Mucosa of descending colon (tissue), 3 donors: ENCODE results near the gene FAM240B. TPM values are rescaled to one million over a fixed set of nuclear protein-coding genes. Genes with fewer than 3 reads are reported as not detected.

Source experiments
- ATAC-seq: fragments of 200-7000 bp; cut with Tn5 transposase; one replicate; pipeline ENCODE4 v1.9.1; 2020; ENCODE audit warnings: mild to moderate bottlenecking, moderate library complexity
- DNase-seq, 3 donors: peaks; one replicate each; pipeline ENCODE4 v3.0.0-alpha.2; 2020
- H3K36me3 ChIP-seq: fragments of 200-600 bp; one replicate; pipeline ENCODE4 v1.8.0; 2021; ENCODE audit warnings: low read depth, mild to moderate bottlenecking
- H3K4me1 ChIP-seq: fragments of 200-600 bp; one replicate; pipeline ENCODE4 v1.8.0; 2021; ENCODE audit warnings: low read depth, mild to moderate bottlenecking
- H3K4me3 ChIP-seq: fragments of 200-600 bp; one replicate; pipeline ENCODE4 v1.8.0; 2021; ENCODE audit warnings: mild to moderate bottlenecking
- H3K9me3 ChIP-seq: fragments of 200-600 bp; one replicate; pipeline ENCODE4 v1.8.0; 2021; ENCODE audit warnings: mild to moderate bottlenecking
- intact Hi-C, 2 donors: fragments of 100-400 bp; cut with DNase I in 1 of 2; cut with micrococcal nuclease in 1 of 2; formaldehyde crosslinking; loops; one replicate each; pipeline versions ENCODE4 v1.11.0 to v1.11.1; 2022; cut with DNase I, micrococcal nuclease
- total RNA-seq, 3 donors: library from RNA; stranded (reverse); fragmentation: NEBNext Ultra II Directional in 2 of 3; extraction: Animal tissue kit (Norgen Biotek cat#: 25700) in 2 of 3; gene quantifications; one replicate each; pipeline versions ENCODE4 v1.2.1 to v1.2.4, GENCODE V29; 2021 to 2023
- TF ChIP-seq, protein P1 (sequence below): fragments of 200-600 bp; IDR thresholded peaks from one replicate; pipeline ENCODE4 v1.8.0; 2022; ENCODE audit warnings: antibody characterized with exemption, mild to moderate bottlenecking
- donor health status: DM: no; HTN: no; CAD: no; lungs with moderate emphysema.
- donor health status: DM: no; HTN: no; CAD: no.
- donor health status: DM: no; HTN: yes; CAD: no.

Gene FAM240B
- total RNA-seq, 3 donors from 2014 or later: not detected

DNA sequence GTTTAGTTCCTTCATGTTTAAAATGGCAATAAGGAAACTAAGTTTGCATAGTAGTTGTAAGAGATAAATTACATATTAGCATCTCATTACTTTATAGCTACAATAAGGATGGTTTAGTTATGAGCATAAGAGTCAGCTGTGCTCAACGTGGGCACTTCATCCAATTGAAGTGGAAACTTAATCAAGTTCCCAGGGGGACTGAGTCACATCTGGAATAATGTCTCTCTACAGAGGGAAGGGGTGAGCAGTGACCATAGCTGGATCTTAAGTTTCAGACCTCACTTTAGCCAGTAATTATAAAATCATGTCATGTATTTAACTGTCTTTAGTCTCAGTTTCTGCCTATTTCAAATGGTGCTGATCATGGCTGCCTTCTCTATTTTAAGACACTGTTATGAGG, 36.8 kb upstream of the FAM240B start:
- intact Hi-C loops: no loop called here
- ATAC-seq (no peak), DNase-seq (no peak)
- no peaks in the 10 kb centered on the region for H3K9me3 ChIP-seq
- TF ChIP-seq, protein P1, sequence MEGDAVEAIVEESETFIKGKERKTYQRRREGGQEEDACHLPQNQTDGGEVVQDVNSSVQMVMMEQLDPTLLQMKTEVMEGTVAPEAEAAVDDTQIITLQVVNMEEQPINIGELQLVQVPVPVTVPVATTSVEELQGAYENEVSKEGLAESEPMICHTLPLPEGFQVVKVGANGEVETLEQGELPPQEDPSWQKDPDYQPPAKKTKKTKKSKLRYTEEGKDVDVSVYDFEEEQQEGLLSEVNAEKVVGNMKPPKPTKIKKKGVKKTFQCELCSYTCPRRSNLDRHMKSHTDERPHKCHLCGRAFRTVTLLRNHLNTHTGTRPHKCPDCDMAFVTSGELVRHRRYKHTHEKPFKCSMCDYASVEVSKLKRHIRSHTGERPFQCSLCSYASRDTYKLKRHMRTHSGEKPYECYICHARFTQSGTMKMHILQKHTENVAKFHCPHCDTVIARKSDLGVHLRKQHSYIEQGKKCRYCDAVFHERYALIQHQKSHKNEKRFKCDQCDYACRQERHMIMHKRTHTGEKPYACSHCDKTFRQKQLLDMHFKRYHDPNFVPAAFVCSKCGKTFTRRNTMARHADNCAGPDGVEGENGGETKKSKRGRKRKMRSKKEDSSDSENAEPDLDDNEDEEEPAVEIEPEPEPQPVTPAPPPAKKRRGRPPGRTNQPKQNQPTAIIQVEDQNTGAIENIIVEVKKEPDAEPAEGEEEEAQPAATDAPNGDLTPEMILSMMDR: no peak
- H3K4me3 ChIP-seq: no peak overlapping the region
- no peaks in the 10 kb centered on the region for H3K36me3 ChIP-seq
- H3K4me1 ChIP-seq: no peaks in the 10 kb centered on the region

DNA sequence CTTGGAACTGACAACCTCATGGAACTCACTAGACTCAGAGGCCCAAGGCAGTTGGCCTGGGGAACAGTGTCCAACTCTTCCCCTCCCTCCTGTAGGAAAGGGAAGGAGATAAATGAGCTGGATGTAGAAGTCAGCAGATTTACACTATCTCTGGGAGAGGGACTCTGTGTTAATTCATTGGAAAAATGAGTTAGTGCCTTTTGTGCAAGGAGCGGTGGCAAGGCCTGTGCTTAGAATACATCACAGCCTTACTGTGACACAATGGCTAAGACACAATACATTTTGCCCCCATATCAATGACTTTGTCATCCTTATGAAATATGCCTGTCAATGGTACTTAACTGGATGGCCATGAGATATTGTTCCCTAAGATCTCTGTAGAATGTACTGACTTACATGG, 28.0 kb upstream of the FAM240B start:
- no peak for ATAC-seq

DNA sequence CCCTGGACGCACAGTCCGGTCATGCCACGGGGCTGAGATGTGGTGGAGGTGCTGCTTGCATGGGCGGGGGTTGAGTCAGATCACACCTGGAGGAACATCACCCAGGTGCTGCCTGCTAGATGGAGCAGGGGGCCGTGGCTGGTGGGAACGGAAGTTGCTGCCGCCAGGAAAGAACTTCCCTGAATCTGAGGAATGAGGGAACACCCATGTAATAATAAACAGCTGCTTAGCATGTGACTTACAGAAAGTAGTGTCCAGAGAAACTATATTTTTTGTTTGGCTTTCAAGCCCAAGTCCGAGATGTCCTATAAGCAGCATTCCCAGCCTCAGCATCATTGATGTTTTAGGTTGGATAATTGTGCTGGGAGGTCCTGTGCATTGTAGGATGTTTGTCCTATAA, 27.1 kb upstream of the FAM240B start:
- intact Hi-C loops: no loop called here
- H3K4me1 ChIP-seq: no peaks in the 10 kb centered on the region
- H3K9me3 ChIP-seq: no peaks in the 10 kb centered on the region
- TF ChIP-seq, protein P1: no peak
- ATAC-seq: no peak
- no peak for DNase-seq
- no peak overlapping the region for H3K4me3 ChIP-seq
- H3K36me3 ChIP-seq: no peaks in the 10 kb centered on the region

More for the DNA sequence above, 28.0 kb upstream of the FAM240B start:
- no peak for DNase-seq
- no peaks in the 10 kb centered on the region for H3K9me3 ChIP-seq
- H3K4me1 ChIP-seq: no peaks in the 10 kb centered on the region
- TF ChIP-seq, protein P1: no peak
- intact Hi-C loops: no loop called here
- no peak overlapping the region for H3K4me3 ChIP-seq
- no peaks in the 10 kb centered on the region for H3K36me3 ChIP-seq

DNA sequence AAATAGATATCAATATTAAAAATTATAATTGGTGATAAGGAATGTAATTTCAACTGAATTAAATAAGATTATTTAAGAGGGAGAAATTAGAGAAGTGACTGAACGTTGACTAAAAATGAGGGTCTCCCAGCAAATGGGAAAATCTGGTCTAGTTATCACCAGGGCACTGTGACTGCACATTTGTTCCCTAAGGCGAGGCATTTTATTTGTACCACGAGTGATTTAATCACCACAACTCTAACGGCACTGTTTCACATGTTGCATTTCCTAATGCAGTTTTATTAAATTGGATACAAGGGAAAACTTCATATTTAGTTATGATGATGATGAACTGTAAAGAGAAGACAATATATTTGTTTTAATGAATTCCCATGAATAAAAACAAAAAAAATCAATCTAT, 26.4 kb upstream of the FAM240B start:
- H3K4me3 ChIP-seq: no peak overlapping the region
- no peaks in the 10 kb centered on the region for H3K4me1 ChIP-seq
- H3K9me3 ChIP-seq: no peaks in the 10 kb centered on the region
- no peak for DNase-seq
- no peaks in the 10 kb centered on the region for H3K36me3 ChIP-seq
- intact Hi-C loops: no loop called here
- TF ChIP-seq, protein P1: no peak
- no peak for ATAC-seq

DNA sequence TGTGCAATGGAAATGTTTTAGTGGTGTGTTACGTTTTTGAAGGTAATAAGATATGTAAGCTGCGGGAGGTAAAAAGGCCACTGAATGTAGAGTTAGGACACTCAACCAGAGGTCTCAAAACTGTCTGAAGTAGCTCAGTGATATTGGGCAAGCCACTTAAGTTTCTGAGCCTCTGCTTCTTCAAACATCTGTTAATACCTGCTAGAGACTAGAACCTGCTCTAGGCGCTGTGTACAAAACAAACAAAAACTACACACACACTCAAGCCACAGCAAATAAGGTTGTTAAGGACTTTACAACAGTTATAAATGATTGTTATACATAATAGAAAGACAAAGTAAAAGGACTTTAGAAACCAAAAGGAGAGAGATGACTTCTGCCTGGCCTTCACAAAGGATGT, 24.6 kb upstream of the FAM240B start:
- intact Hi-C loops: no loop called here

DNA sequence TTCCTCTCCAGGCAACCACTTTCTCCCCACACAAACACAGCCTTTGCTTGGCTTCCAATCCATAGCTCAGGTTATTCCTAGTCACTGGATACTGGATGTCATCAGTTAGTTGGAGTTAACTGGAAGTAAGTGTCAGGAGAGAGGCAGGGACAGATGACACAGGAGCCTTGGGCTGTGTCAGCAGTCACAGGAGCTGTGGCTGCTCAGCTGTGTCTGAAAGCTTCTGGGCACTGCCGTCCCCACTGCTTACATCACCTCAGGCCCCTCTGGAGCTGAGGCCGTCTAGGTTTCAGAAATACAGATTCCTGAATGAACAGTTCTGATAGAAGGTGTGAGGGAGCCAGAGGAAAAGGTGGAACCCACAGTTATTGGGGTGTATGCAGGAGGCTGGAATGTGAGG, 17.3 kb upstream of the FAM240B start:
- H3K9me3 ChIP-seq: no peaks in the 10 kb centered on the region
- H3K4me3 ChIP-seq: no peak overlapping the region
- TF ChIP-seq, protein P1: no peak
- DNase-seq: no peak
- intact Hi-C loops: no loop called here
- ATAC-seq: no peak
- no peaks in the 10 kb centered on the region for H3K4me1 ChIP-seq
- H3K36me3 ChIP-seq: no peaks in the 10 kb centered on the region

More for the DNA sequence above, 24.6 kb upstream of the FAM240B start:
- no peak overlapping the region for H3K4me3 ChIP-seq
- no peaks in the 10 kb centered on the region for H3K36me3 ChIP-seq
- DNase-seq (no peak), ATAC-seq (no peak)
- H3K4me1 ChIP-seq: no peaks in the 10 kb centered on the region
- TF ChIP-seq, protein P1: no peak
- H3K9me3 ChIP-seq: no peaks in the 10 kb centered on the region
